HL-60/S4 treated with retinoic acid at 250 ng/mL for 4 days and 3 days (cell line): ENCODE measurements around the gene KAT2B.
"Not testable (repeated sequence)": the region's sequence is repeated elsewhere in the genome, so short reads cannot be mapped to it uniquely, and the experiment has no call there.

Experiments
- in situ Hi-C: fragments of 300-500 bp; cut with MboI; formaldehyde crosslinking; loops from 2 replicates; pipeline ENCODE4 v1.7.0; 2022; ENCODE audit warnings: low sequenced_read_pairs

Gene KAT2B

GRCh38 chr3:20039765-20040547, at the start of gene KAT2B:
KAT2B (plus strand) TSS chr3:20040446; CDS start chr3:20040478, 32 bp downstream.
- in situ Hi-C loops, result no loop called here

DNA sequence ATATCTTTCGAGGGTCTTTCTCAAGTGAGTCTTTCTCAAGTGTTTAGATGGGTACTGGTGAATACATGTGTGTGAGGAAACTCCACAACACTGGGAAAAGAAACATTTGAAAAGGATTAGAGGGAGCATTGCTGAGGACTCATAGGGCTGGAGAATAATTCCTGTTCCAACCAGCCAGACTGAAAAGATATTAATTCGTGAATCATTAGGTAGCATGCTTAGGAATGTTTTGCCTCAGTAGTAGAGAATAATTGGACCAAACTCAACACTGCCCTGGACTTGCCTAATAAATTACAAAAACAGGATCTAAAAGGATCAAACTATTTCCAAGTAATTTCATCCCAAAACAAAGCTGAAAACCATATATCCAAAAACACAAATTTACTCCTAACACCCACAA, 45.5 kb upstream of the KAT2B start:
- in situ Hi-C loops, result no loop called here

DNA sequence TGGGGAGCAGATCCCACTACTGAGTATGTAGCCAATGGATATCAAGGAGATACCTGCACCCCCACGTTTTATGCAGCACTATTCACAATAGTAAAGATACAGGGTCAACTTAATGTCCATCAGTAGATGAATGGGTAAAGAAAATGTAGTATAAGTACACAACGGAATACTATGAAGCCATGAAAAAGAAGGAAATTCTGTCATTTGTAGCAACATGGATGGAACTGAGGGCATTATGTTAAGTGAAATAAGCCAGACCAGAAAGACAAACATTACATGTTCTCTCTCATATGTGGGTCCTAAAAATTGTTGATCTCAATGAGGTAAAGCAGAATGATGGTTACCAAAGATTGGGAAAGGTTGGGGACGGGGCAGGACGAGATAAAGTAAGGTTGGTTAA, 42.7 kb upstream of the KAT2B start:
- in situ Hi-C loops, result no loop called here

DNA sequence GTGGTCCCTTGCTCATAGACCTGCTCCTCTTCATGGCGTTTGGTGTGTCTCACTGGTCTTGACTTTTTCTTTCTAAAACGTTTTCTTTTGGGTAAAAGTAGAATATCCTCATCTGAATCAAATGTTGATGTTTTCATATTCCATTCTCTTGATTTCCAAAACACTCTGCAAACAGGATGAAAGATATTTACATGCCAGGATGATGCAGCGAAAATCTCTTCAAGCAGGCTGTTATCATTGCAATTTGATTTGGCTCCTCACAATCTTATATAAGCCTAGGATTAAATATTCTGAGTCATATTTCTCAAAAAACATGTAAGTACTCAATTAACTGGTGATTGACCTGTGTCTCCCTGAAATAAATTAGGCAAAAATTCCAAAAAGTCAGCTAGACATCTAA, 38.3 kb upstream of the KAT2B start:
- in situ Hi-C loops, result no loop called here

DNA sequence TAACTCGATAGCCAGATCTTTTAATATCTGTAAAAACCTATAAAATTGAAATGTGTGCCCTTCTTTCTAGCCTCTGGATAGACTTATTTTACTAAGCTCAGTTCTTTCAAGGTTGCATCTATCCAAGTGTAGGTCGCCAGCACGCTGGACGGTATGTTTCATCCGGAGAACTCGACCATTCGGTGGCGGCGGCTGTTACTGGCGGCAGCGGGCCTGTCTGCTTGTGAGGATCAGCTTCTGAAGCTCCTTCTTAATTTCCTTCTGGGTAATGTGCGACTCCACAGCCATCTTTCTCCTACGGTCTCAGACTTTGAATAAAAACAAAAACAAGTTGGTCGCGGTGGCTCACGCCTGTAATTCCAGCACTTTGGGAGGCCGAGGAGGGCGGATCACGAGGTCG, 32.3 kb upstream of the KAT2B start:
- in situ Hi-C loops, result no loop called here

DNA sequence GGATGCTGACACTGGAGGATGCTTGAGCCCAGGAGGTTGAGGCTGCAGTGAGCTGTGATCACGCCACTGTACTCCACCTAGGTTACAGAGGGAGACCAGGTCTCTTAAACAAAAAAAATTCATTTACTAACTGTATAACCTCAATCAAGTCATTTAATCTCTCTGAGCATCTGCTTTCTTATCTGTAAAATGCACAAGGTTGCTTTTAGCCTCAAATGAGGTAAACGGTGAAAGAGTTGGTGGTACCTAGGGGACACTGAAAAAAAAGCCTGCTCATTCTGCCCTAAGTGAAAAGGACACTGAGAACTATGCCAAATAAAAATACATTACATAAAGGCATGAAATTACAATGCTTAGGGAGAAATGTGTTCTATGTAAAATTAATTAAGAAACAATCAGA, 31.6 kb upstream of the KAT2B start:
- in situ Hi-C loops, result no loop called here

DNA sequence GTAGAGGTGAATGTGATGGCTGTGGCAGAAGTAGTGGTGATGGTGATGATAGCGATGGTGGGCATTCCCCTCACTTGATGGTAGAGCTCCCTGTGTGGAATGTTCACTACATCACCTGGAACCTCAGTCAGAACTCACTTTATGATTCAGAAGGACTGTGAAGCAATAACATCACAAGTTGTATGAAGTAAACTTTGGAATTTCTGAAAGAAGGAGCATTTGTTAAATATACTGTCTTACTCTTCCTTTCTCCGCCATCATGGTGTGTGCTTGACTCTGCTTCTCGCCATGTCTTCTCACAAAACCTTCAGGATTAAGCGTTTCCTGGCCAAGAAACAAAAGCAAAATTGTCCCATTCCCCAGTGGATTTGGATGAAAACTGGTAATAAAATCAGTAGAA, 28.1 kb upstream of the KAT2B start, which contains the start of gene PP2D1:
PP2D1 (minus strand) TSS at position 101 of the 400 bp plus-strand sequence. CDS start 192 bp downstream, outside the sequence.
- in situ Hi-C loops, result no loop called here

DNA sequence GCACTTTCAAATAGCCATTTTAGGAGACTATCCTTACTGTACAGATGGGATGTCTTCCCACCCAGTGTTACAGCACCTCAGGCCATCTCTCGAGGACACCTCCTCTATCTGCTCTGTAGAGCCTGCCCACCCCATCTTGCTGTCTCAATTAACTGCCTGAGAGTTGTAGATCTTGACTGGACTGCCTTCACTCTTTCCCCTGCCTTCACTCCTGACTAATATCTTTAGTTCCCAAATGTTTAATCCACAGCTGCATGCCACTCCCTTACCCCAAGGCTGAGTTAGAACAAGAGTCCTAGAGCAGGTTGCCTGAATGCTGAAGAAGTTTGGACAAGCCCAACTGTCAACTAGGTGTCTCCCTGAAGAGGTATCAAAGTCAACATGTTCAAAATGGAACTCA, 26.9 kb upstream of the KAT2B start:
- in situ Hi-C loops, result no loop called here

GRCh38 chr3:20015525-20015924, 24.7 kb upstream of the KAT2B start:
- in situ Hi-C loops, result no loop called here

- in situ Hi-C loops, result not testable (repeated sequence)
Observed at GRCh38 chr3:20016076-20016475, 24.2 kb upstream of the KAT2B start.

DNA sequence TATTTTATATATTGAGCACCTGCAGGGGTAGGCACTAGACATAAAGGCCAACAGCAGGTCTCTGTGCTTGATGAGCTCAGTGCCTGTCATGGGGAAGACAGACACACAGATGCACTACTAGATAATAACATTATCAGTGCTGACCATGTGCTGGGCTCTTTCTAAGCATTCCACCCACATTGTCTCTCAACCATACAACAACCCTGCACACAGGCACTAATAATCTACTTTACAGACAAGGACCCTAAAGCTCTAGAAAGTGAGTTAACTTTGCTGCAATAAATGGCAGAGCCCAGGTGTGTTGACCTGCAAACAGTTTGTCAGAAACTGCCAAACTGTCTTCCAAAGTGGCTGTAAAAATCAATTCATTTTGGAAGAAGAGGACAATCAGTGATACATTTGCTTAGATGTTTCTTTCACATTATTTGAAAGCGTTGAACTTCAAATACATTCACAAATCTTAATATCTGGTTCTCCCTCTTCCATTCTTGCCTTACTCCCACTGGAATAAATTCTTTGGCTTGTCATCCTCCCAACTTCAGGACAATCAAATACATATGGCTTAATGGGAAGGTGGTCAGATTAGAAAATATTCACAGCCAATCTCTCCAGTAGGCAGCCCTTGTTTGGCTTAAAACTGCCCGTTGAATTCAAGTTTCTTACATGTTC, 17.2 kb upstream of the KAT2B start:
- in situ Hi-C loops, result no loop called here

- in situ Hi-C loops, result no loop called here
Observed at GRCh38 chr3:20023623-20024405, 16.4 kb upstream of the KAT2B start.

- in situ Hi-C loops, result no loop called here
Observed at GRCh38 chr3:20027136-20027535, 13.1 kb upstream of the KAT2B start.

- in situ Hi-C loops, result no loop called here
Observed at GRCh38 chr3:20028905-20029331, 11.3 kb upstream of the KAT2B start.

- in situ Hi-C loops, result not testable (repeated sequence)
Observed at GRCh38 chr3:20031939-20032338, 8.3 kb upstream of the KAT2B start.

DNA sequence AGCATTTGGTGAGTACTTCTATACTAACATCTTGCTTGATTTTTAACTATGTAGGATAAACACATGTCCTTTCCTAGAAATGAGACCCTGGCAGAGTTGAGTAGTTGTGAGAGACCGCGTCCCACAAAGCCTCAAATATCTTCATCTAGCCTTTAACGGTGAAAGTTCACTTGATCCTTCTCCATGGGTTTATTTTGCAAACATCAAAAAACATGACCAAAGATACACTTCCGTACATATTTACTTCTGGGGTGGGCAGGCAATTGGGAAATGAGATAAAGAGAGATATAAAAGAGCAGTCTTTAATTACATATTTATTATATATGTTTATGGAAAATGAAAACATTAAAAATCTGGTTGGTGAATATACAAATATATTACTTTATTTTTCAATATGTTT, 5.2 kb upstream of the KAT2B start:
- in situ Hi-C loops, result no loop called here

DNA sequence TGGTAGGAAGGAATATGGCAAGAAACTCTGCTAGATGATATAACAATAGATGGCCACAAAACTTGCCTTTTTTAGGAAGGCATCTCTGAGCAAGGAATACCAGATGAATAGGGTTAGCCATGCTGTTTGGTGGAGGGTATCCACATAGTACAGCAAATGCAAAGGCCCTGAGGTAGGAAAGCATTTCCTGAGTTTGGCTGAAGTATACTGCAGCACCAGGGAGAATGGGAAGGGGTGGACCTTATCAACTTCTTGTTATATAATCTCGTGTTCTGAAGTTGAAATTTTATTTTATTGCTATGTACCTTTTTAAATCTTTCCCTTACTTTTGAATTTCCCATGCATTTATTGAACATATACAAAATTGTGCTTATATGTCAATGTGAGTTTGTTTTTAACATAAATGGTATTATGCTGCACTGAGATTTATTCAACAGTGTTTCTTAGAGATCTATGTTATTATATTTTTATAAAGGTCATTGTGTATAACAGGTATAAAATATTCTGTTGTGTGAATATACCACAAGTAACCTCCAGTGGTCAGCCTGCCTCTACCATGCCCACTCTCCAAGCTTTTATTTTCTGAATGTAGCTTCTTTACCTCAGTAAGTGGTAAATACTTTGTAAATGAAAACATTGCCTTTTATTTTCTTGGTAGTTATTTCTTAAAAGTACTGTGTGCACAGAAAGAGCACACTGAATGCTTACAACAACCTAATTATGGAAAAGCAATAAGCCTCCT, 2.8 kb upstream of the KAT2B start:
- in situ Hi-C loops, result no loop called here

DNA sequence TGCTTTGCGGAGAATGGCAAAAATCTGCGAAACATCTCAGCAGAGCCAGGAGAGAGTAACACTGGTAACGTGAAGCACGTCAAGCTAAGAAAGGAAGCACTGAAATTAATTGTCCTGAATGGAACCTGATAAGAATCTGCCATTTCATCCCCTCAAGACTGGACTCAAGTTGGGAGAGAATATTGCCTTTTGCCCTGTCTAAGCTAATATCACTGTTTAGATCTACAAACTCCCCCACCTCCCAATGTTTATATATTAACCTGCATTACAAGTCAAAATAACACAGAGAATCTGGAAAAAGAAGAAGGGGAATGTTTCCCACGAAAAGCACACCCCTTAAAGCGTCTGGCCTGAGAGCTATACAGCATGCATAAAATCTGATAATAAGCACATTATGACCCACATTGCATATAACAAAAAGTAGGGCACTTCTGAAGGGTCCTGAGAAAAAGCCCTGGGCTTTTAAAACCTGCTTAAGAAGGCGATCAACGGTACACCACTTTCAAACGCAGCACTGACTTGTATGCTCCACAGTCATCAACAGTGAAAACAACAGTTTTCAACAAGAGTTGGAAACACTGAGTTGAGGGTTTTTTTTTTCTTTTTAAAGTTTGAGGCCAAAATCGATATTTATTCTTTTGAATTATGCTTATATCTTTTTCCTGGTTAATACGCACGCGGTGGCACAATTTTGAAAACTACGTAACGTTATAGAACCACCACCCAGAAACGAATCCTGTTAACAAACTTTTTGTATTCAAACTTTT, 1.4 kb upstream of the KAT2B start:
- in situ Hi-C loops, result no loop called here

DNA sequence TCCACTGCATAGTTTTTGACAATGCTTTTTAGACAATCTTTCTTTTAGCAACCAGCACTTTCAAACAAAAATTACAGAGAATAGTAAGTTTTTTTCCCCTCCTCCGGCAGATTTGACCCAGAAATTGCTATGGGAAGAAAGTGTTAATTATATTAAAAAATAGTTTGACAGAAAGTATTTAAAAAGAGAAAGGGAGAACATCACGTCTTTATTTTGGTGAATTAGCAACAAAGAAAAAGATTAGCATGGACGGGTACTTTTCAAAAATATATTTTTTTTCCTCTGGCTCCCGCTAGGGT, 831 bp upstream of the KAT2B start:
- in situ Hi-C loops, result no loop called here

- in situ Hi-C loops, result no loop called here
Observed at GRCh38 chr3:20040548-20041196, 426 bp downstream of the KAT2B start.
